PC-3 (cell line): Measurements from ENCODE around the gene TINAGL1. TPM values are rescaled to one million over a fixed set of nuclear protein-coding genes. Genes with fewer than 3 reads are reported as not detected.

Experiments used
- ATAC-seq: fragments of 200-7000 bp; cut with Tn5 transposase; 2 replicates; pipeline ENCODE4 v1.9.1; 2020; ENCODE audit warnings: mild to moderate bottlenecking, moderate library complexity
- BruUV-seq: library from RNA; stranded (reverse); fragments of 400-500 nt; replicated peaks from 2 replicates; lab custom pipeline; 2021; lab: Mats Ljungman, UMichigan
- CTCF ChIA-PET: fragments of 300-600 bp; sonication (Branson Sonifier 250); formaldehyde crosslinking; loops from one replicate; lab custom pipeline; 2022; ENCODE audit warnings: antibody characterized with exemption; lab: Charles Lee
- POLR2A ChIA-PET: fragments of 300-600 bp; sonication (Branson Sonifier 250); formaldehyde crosslinking; loops from one replicate; lab custom pipeline; 2022; ENCODE audit warnings: antibody characterized with exemption; ENCODE audit not compliant: unreplicated experiment; lab: Charles Lee
- DNase-seq: peaks from one replicate; pipeline ENCODE4 v3.0.0-alpha.2; 2015
- H2AFZ ChIP-seq: fragments of 300-600 bp; sonication (generic); 2 replicates; pipeline ENCODE4 v1.6.0; 2016; ENCODE audit warnings: antibody characterized with exemption, low read length
- H3F3A ChIP-seq: fragments of 300-600 bp; sonication (generic); one replicate; pipeline ENCODE4 v1.6.0; 2017; ENCODE audit warnings: antibody characterized with exemption, low read length, control low read depth, mild to moderate bottlenecking; ENCODE audit not compliant: unreplicated experiment
- H3K27ac ChIP-seq: fragments of 300-600 bp; sonication (generic); 2 replicates; pipeline ENCODE4 v1.5.1; 2016; ENCODE audit warnings: mild to moderate bottlenecking, low read length
- H3K27me3 ChIP-seq: fragments of 300-600 bp; sonication (generic); 2 replicates; pipeline ENCODE4 v1.6.1; 2016; ENCODE audit warnings: low read length, mixed read lengths
- H3K36me3 ChIP-seq: fragments of 300-600 bp; sonication (generic); 2 replicates; pipeline ENCODE4 v1.6.1; 2016; ENCODE audit warnings: low read depth, mixed run types, low read length, mixed read lengths
- H3K4me1 ChIP-seq: fragments of 300-600 bp; sonication (generic); 2 replicates; pipeline ENCODE4 v1.5.1; 2016; ENCODE audit warnings: low read length; ENCODE audit not compliant: insufficient read depth
- H3K4me2 ChIP-seq: fragments of 300-600 bp; sonication (generic); 2 replicates; pipeline ENCODE4 v1.6.0; 2016; ENCODE audit warnings: low read length
- H3K4me3 ChIP-seq: fragments of 300-600 bp; sonication (generic); 2 replicates; pipeline ENCODE4 v1.5.1; 2016; ENCODE audit warnings: mild to moderate bottlenecking, low read length, mixed read lengths
- H3K79me2 ChIP-seq: fragments of 300-600 bp; sonication (generic); 2 replicates; pipeline ENCODE4 v1.6.1; 2017; ENCODE audit warnings: low read length, mixed read lengths
- H3K9ac ChIP-seq: fragments of 300-600 bp; sonication (generic); 2 replicates; pipeline ENCODE4 v1.6.0; 2016; ENCODE audit warnings: mild to moderate bottlenecking, low read length
- H3K9me2 ChIP-seq: fragments of 300-600 bp; sonication (generic); replicated peaks from 2 replicates; pipeline ENCODE4 v1.6.1; 2016; ENCODE audit warnings: mixed run types, low read length, mixed read lengths
- H3K9me3 ChIP-seq: fragments of 300-600 bp; sonication (generic); 2 replicates; pipeline ENCODE4 v1.6.1; 2016; ENCODE audit warnings: low read length, mixed read lengths
- H4K20me1 ChIP-seq: fragments of 300-600 bp; sonication (generic); 2 replicates; pipeline ENCODE4 v1.6.1; 2016; ENCODE audit warnings: low read length, mixed read lengths
- CTCF ChIP-seq: fragments of 300-600 bp; sonication (generic); conservative IDR thresholded peaks from 2 replicates; pipeline ENCODE4 v1.5.1; 2017; ENCODE audit warnings: antibody characterized with exemption, low read depth, mild to moderate bottlenecking, low read length
- EZH2 ChIP-seq: fragments of 300-600 bp; sonication (generic); IDR thresholded peaks from one replicate; pipeline ENCODE4 v1.6.1; 2017; ENCODE audit warnings: antibody characterized with exemption, mild to moderate bottlenecking, low read length; ENCODE audit not compliant: unreplicated experiment
- EZH2phosphoT487 ChIP-seq: fragments of 300-600 bp; sonication (generic); IDR thresholded peaks from 2 replicates; pipeline ENCODE4 v1.6.1; 2018; ENCODE audit warnings: mild to moderate bottlenecking, antibody characterized with exemption, low read length, borderline replicate concordance
- intact Hi-C: fragments of 100-400 bp; cut with micrococcal nuclease; formaldehyde crosslinking; loops from 2 replicates; pipeline ENCODE4 v1.9.0; 2023
- total RNA-seq: library from RNA; depleted of rRNA; stranded (reverse); fragments of >200 nt; gene quantifications from 2 replicates; pipeline ENCODE4 v1.2.3, GENCODE V29; 2014

The TINAGL1 gene
- total RNA-seq, 1 experiment from 2014 or later = 176 TPM

- ChIA-PET CTCF (interaction anchor here (0.6 kb wide), 1 partner anchor 193 kb away, joined by 9 read pairs; no protein-coding TSS in a partner anchor), POLR2A (no interaction called here)
- H3K27ac ChIP-seq = no peak overlapping the region
- H3K4me3 ChIP-seq = no peak overlapping the region
- H3K4me1 ChIP-seq = peaks cover 5% of the 10 kb centered on the region
- no peak overlapping the region for H2AFZ ChIP-seq
- no peaks in the 10 kb centered on the region for H3K36me3 ChIP-seq
- H3K4me2 ChIP-seq = no peak overlapping the region
- no peaks in the 10 kb centered on the region for H3K79me2 ChIP-seq
- BruUV-seq = no TSS peak
- ATAC-seq (no peak), DNase-seq (no peak)
- H3K9me3 ChIP-seq = no peaks in the 10 kb centered on the region
- TF ChIP-seq CTCF (no peak), EZH2phosphoT487 (no peak), EZH2 (no peak)
- H4K20me1 ChIP-seq = no peaks in the 10 kb centered on the region
- H3K9me2 ChIP-seq = no peaks in the 10 kb centered on the region
- H3K9ac ChIP-seq = no peak overlapping the region
- H3F3A ChIP-seq = no peaks in the 10 kb centered on the region
- intact Hi-C loops = no loop called here
- no peaks in the 10 kb centered on the region for H3K27me3 ChIP-seq
These were observed 20.4 kb downstream of the TINAGL1 start for GRCh38 chr1:31596737-31597097.

GRCh38 chr1:31598980-31599379 is 22.7 kb downstream of the TINAGL1 start:
- ATAC-seq (no peak), DNase-seq (no peak)
- ChIA-PET CTCF (interaction anchor here (1.1 kb wide), 1 partner anchor 8 kb away, joined by 10 read pairs; no protein-coding TSS in a partner anchor), POLR2A (no interaction called here)
- Histone ChIP-seq H3K9ac (no peak overlapping the region), H3F3A (no peaks in the 10 kb centered on the region), H3K9me2 (no peaks in the 10 kb centered on the region), H3K36me3 (no peaks in the 10 kb centered on the region), H3K4me3 (no peak overlapping the region), H3K4me2 (no peak overlapping the region), H3K27me3 (no peaks in the 10 kb centered on the region), H2AFZ (no peak overlapping the region), H3K79me2 (no peaks in the 10 kb centered on the region), H3K27ac (no peak overlapping the region), H4K20me1 (no peaks in the 10 kb centered on the region), H3K4me1 (no peaks in the 10 kb centered on the region; the same call in 1 of the 2 replicates), H3K9me3 (no peaks in the 10 kb centered on the region)
- intact Hi-C loops = no loop called here
- TF ChIP-seq EZH2phosphoT487 (no peak), CTCF (no peak)
- no TSS peak for BruUV-seq

GRCh38 chr1:31600641-31601040 is 24.3 kb downstream of the TINAGL1 start:
- H3K9me2 ChIP-seq = no peaks in the 10 kb centered on the region
- POLR2A ChIA-PET = no interaction called here
- no peaks in the 10 kb centered on the region for H3K36me3 ChIP-seq
- H3K4me2 ChIP-seq = no peak overlapping the region
- CTCF ChIA-PET = no interaction called here
- H3F3A ChIP-seq = no peaks in the 10 kb centered on the region
- no peaks in the 10 kb centered on the region for H3K9me3 ChIP-seq
- no peak overlapping the region for H3K27ac ChIP-seq
- TF ChIP-seq EZH2 = no peak
- TF ChIP-seq EZH2phosphoT487 = no peak
- no peak for TF ChIP-seq CTCF
- H3K27me3 ChIP-seq = no peaks in the 10 kb centered on the region
- DNase-seq (no peak), ATAC-seq (no peak)
- H3K79me2 ChIP-seq = no peaks in the 10 kb centered on the region
- H3K4me1 ChIP-seq = no peaks in the 10 kb centered on the region; the same call in 1 of the 2 replicates
- no TSS peak for BruUV-seq
- no peak overlapping the region for H2AFZ ChIP-seq
- H4K20me1 ChIP-seq = no peaks in the 10 kb centered on the region
- H3K4me3 ChIP-seq = no peak overlapping the region
- intact Hi-C loops = no loop called here
- H3K9ac ChIP-seq = no peak overlapping the region
